GM23338 (cell line): Measurements from ENCODE around the gene ZHX3. TPM values are rescaled to one million over a fixed set of nuclear protein-coding genes. Genes with fewer than 3 reads are reported as not detected.

ENCODE experiments used
- ATAC-seq: fragments of 200-7000 bp; cut with Tn5 transposase; 3 replicates; pipeline ENCODE4 v1.9.1; 2020
- DNase-seq: peaks from one replicate; pipeline ENCODE4 v3.0.0-alpha.2; 2015; ENCODE audit warnings: low spot score
- H2AFZ ChIP-seq: fragments of 200-600 bp; sonication (generic); 2 replicates; pipeline ENCODE4 v1.8.0; 2016; ENCODE audit warnings: antibody characterized with exemption, mild to moderate bottlenecking, moderate library complexity
- H3F3A ChIP-seq: fragments of 200-600 bp; sonication (generic); replicated peaks from 2 replicates; pipeline ENCODE4 v1.8.0; 2017; ENCODE audit warnings: antibody characterized with exemption, mixed run types, low read depth
- H3K27ac ChIP-seq: fragments of 200-600 bp; sonication (generic); 2 replicates; pipeline ENCODE4 v1.6.1; 2016; ENCODE audit warnings: low read depth
- H3K27me3 ChIP-seq: fragments of 200-600 bp; sonication (generic); 2 replicates; pipeline ENCODE4 v1.8.0; 2016; ENCODE audit warnings: mild to moderate bottlenecking, mixed run types, moderate library complexity; ENCODE audit not compliant: insufficient read depth
- H3K36me3 ChIP-seq: fragments of 200-600 bp; sonication (generic); 2 replicates; pipeline ENCODE4 v1.8.0; 2016; ENCODE audit warnings: mild to moderate bottlenecking; ENCODE audit not compliant: insufficient read depth
- H3K4me1 ChIP-seq: fragments of 200-600 bp; sonication (generic); 2 replicates; pipeline ENCODE4 v1.8.0; 2016; ENCODE audit warnings: mild to moderate bottlenecking, moderate library complexity; ENCODE audit not compliant: insufficient read depth
- H3K4me2 ChIP-seq: fragments of 200-600 bp; sonication (generic); 2 replicates; pipeline ENCODE4 v1.7.1; 2017; ENCODE audit warnings: mixed run types
- H3K4me3 ChIP-seq: fragments of 200-600 bp; sonication (generic); 2 replicates; pipeline ENCODE4 v1.6.1; 2016; ENCODE audit warnings: mixed run types
- H3K79me2 ChIP-seq: fragments of 200-600 bp; sonication (generic); replicated peaks from 2 replicates; pipeline ENCODE4 v1.8.0; 2017; ENCODE audit warnings: mild to moderate bottlenecking; ENCODE audit not compliant: insufficient read depth
- H3K9me2 ChIP-seq: fragments of 200-600 bp; sonication (generic); 2 replicates; pipeline ENCODE4 v1.8.0; 2017; ENCODE audit not compliant: insufficient read depth
- H4K20me1 ChIP-seq: fragments of 200-600 bp; sonication (generic); replicated peaks from 2 replicates; pipeline ENCODE4 v1.8.0; 2017; ENCODE audit warnings: mild to moderate bottlenecking; ENCODE audit not compliant: insufficient read depth
- H3K27ac Mint-ChIP-seq: 2 replicates; pipeline ENCODE4 v1.8.0; 2020; ENCODE audit warnings: inconsistent platforms, mild to moderate bottlenecking, moderate library complexity, mixed read lengths
- H3K27me3 Mint-ChIP-seq: 3 replicates; pipeline ENCODE4 v1.8.0; 2022; ENCODE audit warnings: low read depth, mild to moderate bottlenecking, moderate library complexity, mixed read lengths, inconsistent platforms; ENCODE audit not compliant: insufficient read depth, poor library complexity
- H3K36me3 Mint-ChIP-seq: 3 replicates; pipeline ENCODE4 v1.8.0; 2021; ENCODE audit warnings: low read depth, mild to moderate bottlenecking, inconsistent platforms, moderate library complexity, mixed read lengths
- H3K4me1 Mint-ChIP-seq: 3 replicates; pipeline ENCODE4 v1.8.0; 2020; ENCODE audit warnings: mild to moderate bottlenecking, inconsistent platforms, mixed read lengths
- H3K4me3 Mint-ChIP-seq: 3 replicates; pipeline ENCODE4 v1.8.0; 2021; ENCODE audit warnings: moderate library complexity, mild to moderate bottlenecking, inconsistent platforms, mixed read lengths
- H3K9me3 Mint-ChIP-seq: 3 replicates; pipeline ENCODE4 v1.8.0; 2020; ENCODE audit warnings: moderate library complexity, mild to moderate bottlenecking, inconsistent platforms, mixed read lengths
- EZH2phosphoT487 ChIP-seq: fragments of 200-600 bp; sonication (generic); IDR thresholded peaks from one replicate; pipeline ENCODE4 v1.8.1; 2018; ENCODE audit warnings: antibody characterized with exemption; ENCODE audit not compliant: unreplicated experiment
- POLR2AphosphoS5 ChIP-seq: IDR thresholded peaks from 2 replicates; pipeline ENCODE4 v1.6.1; 2016; ENCODE audit warnings: antibody characterized with exemption, low read depth
- STAT1 ChIP-seq: IDR thresholded peaks from one replicate; pipeline ENCODE4 v1.6.1; 2016; ENCODE audit warnings: antibody characterized with exemption; ENCODE audit not compliant: unreplicated experiment
- ZNF114 ChIP-seq: fragments of 250-450 bp; sonication (Bioruptor Pico); IDR thresholded peaks from 2 replicates; pipeline ENCODE4 v1.5.0; 2020; ENCODE audit warnings: mild to moderate bottlenecking, moderate library complexity
- polyA plus RNA-seq: library from polyadenylated mRNA; unstranded; fragments of >200 nt; fragmentation: Nextera tagmentation; extraction: Ambion mirVana; gene quantifications from 2 replicates; pipeline ENCODE4 v1.2.1, GENCODE V29; 2016
- total RNA-seq: library from RNA; depleted of rRNA; stranded (reverse); fragments of >200 nt; shearing (Covaris generic); gene quantifications from 2 replicates; pipeline ENCODE4 v1.2.3, GENCODE V29; 2014
- TF ChIP-seq, protein P1 (sequence below): fragments of 250-450 bp; sonication (Bioruptor Pico); IDR thresholded peaks from 2 replicates; pipeline ENCODE4 v1.5.0; 2020; ENCODE audit warnings: mild to moderate bottlenecking, moderate library complexity
- TF ChIP-seq, protein P2 (sequence below): IDR thresholded peaks from 2 replicates; pipeline ENCODE4 v1.6.1; 2016; ENCODE audit warnings: antibody characterized with exemption

ZHX3 gene
- total and polyA plus RNA-seq, 2 experiments from 2014 or later: 1.7 to 2.8 TPM

DNA sequence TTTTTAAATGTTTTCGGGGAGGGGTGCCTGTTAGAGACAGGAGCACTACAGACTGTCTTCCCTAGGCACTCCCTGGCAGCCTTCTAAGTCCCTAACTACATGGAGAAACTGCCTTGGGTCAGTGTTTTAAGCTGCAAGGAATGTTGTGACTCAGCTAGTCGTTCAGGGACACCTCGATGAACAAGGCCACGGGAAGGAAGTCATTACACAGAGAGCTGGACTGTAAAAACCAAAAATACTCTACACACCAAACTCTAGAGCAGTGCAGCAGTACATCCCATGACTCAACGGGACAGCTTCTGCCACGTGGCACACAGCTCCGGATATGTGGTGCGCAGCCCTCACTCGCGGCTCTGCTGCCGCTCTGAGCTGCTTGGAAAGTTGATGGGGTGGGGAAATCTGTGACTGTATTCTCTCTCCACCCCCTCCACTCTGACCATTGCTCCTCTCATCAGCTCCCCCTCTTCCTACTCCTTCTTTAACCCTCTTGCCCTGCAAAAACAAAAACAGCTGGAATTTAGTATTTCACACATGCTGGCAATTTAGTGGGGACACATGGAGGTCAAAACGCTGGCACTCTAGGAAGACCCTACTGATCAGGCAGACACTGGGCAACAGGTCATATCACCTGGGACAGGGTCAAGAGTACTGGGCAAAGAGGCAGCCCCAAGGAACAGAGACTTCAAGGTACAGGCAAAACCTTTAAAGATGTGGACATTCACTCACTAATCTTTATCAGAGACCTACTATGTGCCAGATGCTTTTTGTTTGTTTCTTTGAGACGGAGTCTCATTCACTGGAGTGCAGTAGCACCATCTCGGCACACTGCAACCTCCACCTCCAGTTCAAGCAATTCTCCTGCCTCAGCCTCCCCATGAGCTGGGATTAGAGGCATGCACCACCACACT, 12.2 kb upstream of the ZHX3 start:
- DNase-seq (no peak), ATAC-seq (peak; percentile 41)
- H3K27ac Mint-ChIP-seq: no peak overlapping the region
- H2AFZ ChIP-seq: peak overlapping the region; percentile 83
- no peaks in the 10 kb centered on the region for H3K9me2 ChIP-seq
- no peaks in the 10 kb centered on the region for H3F3A ChIP-seq
- no peaks in the 10 kb centered on the region for H3K4me1 ChIP-seq
- H3K36me3 ChIP-seq: no peaks in the 10 kb centered on the region
- no peak overlapping the region for H3K27ac ChIP-seq
- H3K4me2 ChIP-seq: no peak overlapping the region
- no peak for TF ChIP-seq ZNF114 (CRISPR knock-in tag)
- TF ChIP-seq, protein P1, sequence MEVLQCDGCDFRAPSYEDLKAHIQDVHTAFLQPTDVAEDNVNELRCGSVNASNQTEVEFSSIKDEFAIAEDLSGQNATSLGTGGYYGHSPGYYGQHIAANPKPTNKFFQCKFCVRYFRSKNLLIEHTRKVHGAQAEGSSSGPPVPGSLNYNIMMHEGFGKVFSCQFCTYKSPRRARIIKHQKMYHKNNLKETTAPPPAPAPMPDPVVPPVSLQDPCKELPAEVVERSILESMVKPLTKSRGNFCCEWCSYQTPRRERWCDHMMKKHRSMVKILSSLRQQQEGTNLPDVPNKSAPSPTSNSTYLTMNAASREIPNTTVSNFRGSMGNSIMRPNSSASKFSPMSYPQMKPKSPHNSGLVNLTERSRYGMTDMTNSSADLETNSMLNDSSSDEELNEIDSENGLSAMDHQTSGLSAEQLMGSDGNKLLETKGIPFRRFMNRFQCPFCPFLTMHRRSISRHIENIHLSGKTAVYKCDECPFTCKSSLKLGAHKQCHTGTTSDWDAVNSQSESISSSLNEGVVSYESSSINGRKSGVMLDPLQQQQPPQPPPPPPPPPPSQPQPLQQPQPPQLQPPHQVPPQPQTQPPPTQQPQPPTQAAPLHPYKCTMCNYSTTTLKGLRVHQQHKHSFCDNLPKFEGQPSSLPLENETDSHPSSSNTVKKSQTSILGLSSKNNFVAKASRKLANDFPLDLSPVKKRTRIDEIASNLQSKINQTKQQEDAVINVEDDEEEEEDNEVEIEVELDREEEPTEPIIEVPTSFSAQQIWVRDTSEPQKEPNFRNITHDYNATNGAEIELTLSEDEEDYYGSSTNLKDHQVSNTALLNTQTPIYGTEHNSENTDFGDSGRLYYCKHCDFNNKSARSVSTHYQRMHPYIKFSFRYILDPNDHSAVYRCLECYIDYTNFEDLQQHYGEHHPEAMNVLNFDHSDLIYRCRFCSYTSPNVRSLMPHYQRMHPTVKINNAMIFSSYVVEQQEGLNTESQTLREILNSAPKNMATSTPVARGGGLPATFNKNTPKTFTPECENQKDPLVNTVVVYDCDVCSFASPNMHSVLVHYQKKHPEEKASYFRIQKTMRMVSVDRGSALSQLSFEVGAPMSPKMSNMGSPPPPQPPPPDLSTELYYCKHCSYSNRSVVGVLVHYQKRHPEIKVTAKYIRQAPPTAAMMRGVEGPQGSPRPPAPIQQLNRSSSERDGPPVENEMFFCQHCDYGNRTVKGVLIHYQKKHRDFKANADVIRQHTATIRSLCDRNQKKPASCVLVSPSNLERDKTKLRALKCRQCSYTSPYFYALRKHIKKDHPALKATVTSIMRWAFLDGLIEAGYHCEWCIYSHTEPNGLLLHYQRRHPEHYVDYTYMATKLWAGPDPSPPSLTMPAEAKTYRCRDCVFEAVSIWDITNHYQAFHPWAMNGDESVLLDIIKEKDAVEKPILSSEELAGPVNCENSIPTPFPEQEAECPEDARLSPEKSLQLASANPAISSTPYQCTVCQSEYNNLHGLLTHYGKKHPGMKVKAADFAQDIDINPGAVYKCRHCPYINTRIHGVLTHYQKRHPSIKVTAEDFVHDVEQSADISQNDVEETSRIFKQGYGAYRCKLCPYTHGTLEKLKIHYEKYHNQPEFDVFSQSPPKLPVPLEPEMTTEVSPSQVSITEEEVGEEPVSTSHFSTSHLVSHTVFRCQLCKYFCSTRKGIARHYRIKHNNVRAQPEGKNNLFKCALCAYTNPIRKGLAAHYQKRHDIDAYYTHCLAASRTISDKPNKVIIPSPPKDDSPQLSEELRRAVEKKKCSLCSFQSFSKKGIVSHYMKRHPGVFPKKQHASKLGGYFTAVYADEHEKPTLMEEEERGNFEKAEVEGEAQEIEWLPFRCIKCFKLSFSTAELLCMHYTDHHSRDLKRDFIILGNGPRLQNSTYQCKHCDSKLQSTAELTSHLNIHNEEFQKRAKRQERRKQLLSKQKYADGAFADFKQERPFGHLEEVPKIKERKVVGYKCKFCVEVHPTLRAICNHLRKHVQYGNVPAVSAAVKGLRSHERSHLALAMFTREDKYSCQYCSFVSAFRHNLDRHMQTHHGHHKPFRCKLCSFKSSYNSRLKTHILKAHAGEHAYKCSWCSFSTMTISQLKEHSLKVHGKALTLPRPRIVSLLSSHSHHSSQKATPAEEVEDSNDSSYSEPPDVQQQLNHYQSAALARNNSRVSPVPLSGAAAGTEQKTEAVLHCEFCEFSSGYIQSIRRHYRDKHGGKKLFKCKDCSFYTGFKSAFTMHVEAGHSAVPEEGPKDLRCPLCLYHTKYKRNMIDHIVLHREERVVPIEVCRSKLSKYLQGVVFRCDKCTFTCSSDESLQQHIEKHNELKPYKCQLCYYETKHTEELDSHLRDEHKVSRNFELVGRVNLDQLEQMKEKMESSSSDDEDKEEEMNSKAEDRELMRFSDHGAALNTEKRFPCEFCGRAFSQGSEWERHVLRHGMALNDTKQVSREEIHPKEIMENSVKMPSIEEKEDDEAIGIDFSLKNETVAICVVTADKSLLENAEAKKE (CRISPR knock-in tag): no peak
- TF ChIP-seq STAT1: no peak
- TF ChIP-seq, protein P2, sequence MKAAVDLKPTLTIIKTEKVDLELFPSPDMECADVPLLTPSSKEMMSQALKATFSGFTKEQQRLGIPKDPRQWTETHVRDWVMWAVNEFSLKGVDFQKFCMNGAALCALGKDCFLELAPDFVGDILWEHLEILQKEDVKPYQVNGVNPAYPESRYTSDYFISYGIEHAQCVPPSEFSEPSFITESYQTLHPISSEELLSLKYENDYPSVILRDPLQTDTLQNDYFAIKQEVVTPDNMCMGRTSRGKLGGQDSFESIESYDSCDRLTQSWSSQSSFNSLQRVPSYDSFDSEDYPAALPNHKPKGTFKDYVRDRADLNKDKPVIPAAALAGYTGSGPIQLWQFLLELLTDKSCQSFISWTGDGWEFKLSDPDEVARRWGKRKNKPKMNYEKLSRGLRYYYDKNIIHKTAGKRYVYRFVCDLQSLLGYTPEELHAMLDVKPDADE: no peak
- no peak for TF ChIP-seq POLR2AphosphoS5
- TF ChIP-seq EZH2phosphoT487: no peak
- H3K4me3 Mint-ChIP-seq: no peak overlapping the region
- H3K9me3 Mint-ChIP-seq: no peaks in the 10 kb centered on the region
- H4K20me1 ChIP-seq: no peaks in the 10 kb centered on the region
- no peaks in the 10 kb centered on the region; the same call in 2 of the 3 replicates for H3K4me1 Mint-ChIP-seq
- no peaks in the 10 kb centered on the region for H3K27me3 ChIP-seq
- H3K27me3 Mint-ChIP-seq: peaks cover 2% of the 10 kb centered on the region
- H3K36me3 Mint-ChIP-seq: no peaks in the 10 kb centered on the region
- no peaks in the 10 kb centered on the region for H3K79me2 ChIP-seq
- H3K4me3 ChIP-seq: no peak overlapping the region
